GM12878 (cell line): Measurements from ENCODE around the gene MED25.

ENCODE experiments used
- CREM ChIP-seq: IDR thresholded peaks from 2 replicates; pipeline ENCODE4 v1.6.1; 2014; ENCODE audit warnings: antibody characterized with exemption, low read depth
- CTCF ChIP-seq, 3 experiments: IDR thresholded peaks in 2 of 3; conservative IDR thresholded peaks in 1 of 3; 2 replicates each; pipeline ENCODE4 v1.5.1; 2011; ENCODE audit warnings: low read depth in 3 of 3, low read length in 3 of 3, mild to moderate bottlenecking in 3 of 3, control low read depth in 2 of 3, moderate library complexity in 2 of 3, inconsistent platforms in 1 of 3, mixed read lengths in 1 of 3; ENCODE audit not compliant: control insufficient read depth in 2 of 3, insufficient read depth in 1 of 3; ENCODE audit errors: extremely low read depth in 1 of 3
- EP300 ChIP-seq, 2 experiments: fragments of 150-350 bp in 1 of 2; IDR thresholded peaks; 2 replicates each; pipeline ENCODE4 v1.6.1; 2011 to 2012; ENCODE audit warnings: low read depth in 2 of 2, low read length in 2 of 2, borderline replicate concordance in 1 of 2, improper control_type of control experiment in 1 of 2, inconsistent platforms in 1 of 2; ENCODE audit not compliant: control insufficient read depth in 1 of 2
- PKNOX1 ChIP-seq: fragments of 450-650 bp; IDR thresholded peaks from 2 replicates; pipeline ENCODE4 v1.6.1; 2016; ENCODE audit warnings: mild to moderate bottlenecking
- PML ChIP-seq: IDR thresholded peaks from 2 replicates; pipeline ENCODE4 v1.6.1; 2012; ENCODE audit warnings: low read length, inconsistent platforms
- POLR2A ChIP-seq: IDR thresholded peaks from 2 replicates; pipeline ENCODE4 v1.6.1; 2011; ENCODE audit warnings: low read depth, mild to moderate bottlenecking, low read length
- PRDM15 ChIP-seq: fragments of 450-650 bp; formaldehyde crosslinking; IDR thresholded peaks from 2 replicates; pipeline ENCODE4 v1.4.0; 2020; ENCODE audit warnings: mild to moderate bottlenecking, moderate library complexity
- RBBP5 ChIP-seq: fragments of 200-600 bp; sonication (generic); conservative IDR thresholded peaks from 2 replicates; pipeline ENCODE4 v1.6.1; 2016
- RCOR1 ChIP-seq: conservative IDR thresholded peaks from 2 replicates; pipeline ENCODE4 v1.6.1; 2012; ENCODE audit warnings: low read depth, low read length, improper control_type of control experiment
- SREBF2 ChIP-seq: IDR thresholded peaks from 2 replicates; pipeline ENCODE4 v1.6.1; 2012; ENCODE audit warnings: mild to moderate bottlenecking, low read length
- STAT1 ChIP-seq: fragments of 450-650 bp; conservative IDR thresholded peaks from 2 replicates; pipeline ENCODE4 v1.6.1; 2014; ENCODE audit warnings: antibody characterized with exemption, mild to moderate bottlenecking
- ZNF274 ChIP-seq: IDR thresholded peaks from one replicate; pipeline ENCODE4 v1.8.0; 2011; ENCODE audit not compliant: insufficient read length, insufficient read depth

- TF ChIP-seq STAT1, result no peak
- TF ChIP-seq PML, result no peak
- no peak for TF ChIP-seq EP300 (IDR thresholded peaks at IDR 0.05; ENCODE audit: borderline replicate concordance in 1 of 2, control insufficient read depth in 1 of 2, low read depth in 2 of 2, low read length in 2 of 2)
- no peak for TF ChIP-seq PRDM15 (CRISPR knock-in tag)
- TF ChIP-seq POLR2A, result no peak
- no peak for TF ChIP-seq CREM
- no peak for TF ChIP-seq RCOR1
- no peak for TF ChIP-seq ZNF274
- no peak for TF ChIP-seq CTCF (IDR thresholded peaks at IDR 0.05 in 2 of 3, conservative IDR thresholded peaks at IDR 0.05 in 1 of 3; ENCODE audit: control insufficient read depth in 2 of 3, extremely low read depth in 1 of 3, insufficient read depth in 1 of 3, low read depth in 3 of 3, low read length in 3 of 3)
- TF ChIP-seq RBBP5, result no peak
- no peak for TF ChIP-seq SREBF2
- TF ChIP-seq PKNOX1, result no peak
Measured at GRCh38 chr19:49884109-49884508, 66.0 kb downstream of the MED25 start.
